Measurements from ENCODE around the gene SLC38A5. TPM values are rescaled to one million over a fixed set of nuclear protein-coding genes. Genes with fewer than 3 reads are reported as not detected.

SLC38A5 gene
- total and polyA plus RNA-seq, 9 of the 15 experiments (the other 6 are each of a cell fraction or from before 2014, with no cell fraction given): 9.3 to 228 (median 142) TPM

DNA sequence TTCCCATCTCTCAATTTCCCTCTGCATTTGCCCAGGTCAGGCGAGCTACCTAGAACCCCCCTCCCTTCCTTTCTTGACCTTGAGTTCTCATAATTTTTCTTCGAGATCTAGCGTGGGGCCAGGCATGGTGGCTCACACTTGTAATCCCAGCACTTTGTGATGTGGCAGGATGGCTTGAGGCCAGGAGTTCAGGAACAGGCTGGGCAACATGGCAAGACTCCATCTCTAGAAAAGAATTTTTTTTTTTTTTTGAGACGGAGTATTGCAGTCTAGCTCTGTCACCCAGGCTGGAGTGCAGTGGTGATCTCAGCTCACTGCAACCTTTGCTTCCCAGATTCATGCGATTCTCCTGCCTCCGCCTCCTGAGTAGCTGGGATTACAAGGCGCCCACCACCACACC is 34.2 kb upstream of the SLC38A5 start (continued):
- TF ChIP-seq, protein P1, sequence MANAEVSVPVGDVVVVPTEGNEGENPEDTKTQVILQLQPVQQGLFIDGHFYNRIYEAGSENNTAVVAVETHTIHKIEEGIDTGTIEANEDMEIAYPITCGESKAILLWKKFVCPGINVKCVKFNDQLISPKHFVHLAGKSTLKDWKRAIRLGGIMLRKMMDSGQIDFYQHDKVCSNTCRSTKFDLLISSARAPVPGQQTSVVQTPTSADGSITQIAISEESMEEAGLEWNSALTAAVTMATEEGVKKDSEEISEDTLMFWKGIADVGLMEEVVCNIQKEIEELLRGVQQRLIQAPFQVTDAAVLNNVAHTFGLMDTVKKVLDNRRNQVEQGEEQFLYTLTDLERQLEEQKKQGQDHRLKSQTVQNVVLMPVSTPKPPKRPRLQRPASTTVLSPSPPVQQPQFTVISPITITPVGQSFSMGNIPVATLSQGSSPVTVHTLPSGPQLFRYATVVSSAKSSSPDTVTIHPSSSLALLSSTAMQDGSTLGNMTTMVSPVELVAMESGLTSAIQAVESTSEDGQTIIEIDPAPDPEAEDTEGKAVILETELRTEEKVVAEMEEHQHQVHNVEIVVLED (CRISPR knock-in tag; IDR thresholded peaks at IDR 0.05): no peak
- TF ChIP-seq NFIC (IDR thresholded peaks at IDR 0.05): no peak
- TF ChIP-seq ZNF79 (CRISPR knock-in tag; IDR thresholded peaks at IDR 0.05; ENCODE audit: low read depth): no peak

DNA sequence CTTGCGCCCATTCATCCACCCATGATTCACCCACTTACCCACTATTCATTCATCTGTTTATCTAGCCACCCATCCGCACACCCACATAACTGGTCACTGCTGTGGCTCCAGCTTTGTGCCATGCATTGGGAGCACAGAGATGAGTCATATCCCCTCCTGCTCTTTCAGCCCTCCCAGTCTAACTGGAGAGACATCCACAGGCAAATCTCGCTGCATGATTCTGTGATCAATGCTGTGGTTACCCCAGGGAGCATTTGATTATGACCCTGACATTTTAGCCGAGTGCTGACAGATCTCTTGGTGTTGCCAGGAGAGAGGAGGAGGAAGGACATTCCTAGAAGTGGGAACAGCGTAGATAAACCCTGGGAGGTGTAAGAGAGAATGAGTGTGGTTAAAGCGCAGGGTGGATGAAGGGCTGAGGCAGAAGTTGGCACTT is 28.3 kb upstream of the SLC38A5 start:
- H3K9me3 ChIP-seq (replicated peaks; ENCODE audit: control insufficient read depth, insufficient read depth, low read depth, low read length): no peaks in the 10 kb centered on the region
- CTCF ChIA-PET (ENCODE audit: low intra/inter-chr PET ratio): no interaction called here
- no peak overlapping the region for H2AFZ ChIP-seq (ENCODE audit: low read depth, low read length)
- no peak overlapping the region for H3K4me2 ChIP-seq (ENCODE audit: insufficient read depth, low read length)
- no peak overlapping the region for H3K27ac ChIP-seq (ENCODE audit: extremely low read depth, low read depth, low read length)
- BruUV-seq (replicated peaks): no TSS peak
- in situ Hi-C loops (cut with MboI): loop anchor here (25.0 kb wide), 1 partner anchor 636 kb away; no protein-coding TSS in a partner anchor
- no peak overlapping the region for H3K4me3 ChIP-seq
- H3K27me3 ChIP-seq (ENCODE audit: control insufficient read depth in 2 of 2, insufficient read depth in 2 of 2, low read length in 2 of 2): no peaks in the 10 kb centered on the region
- DNase-seq (ENCODE audit: extremely low read depth in 1 of 4, low spot score in 3 of 4) (peak in 1 of 4 experiments; percentile 38), ATAC-seq (no peak), FAIRE-seq (no peak)
- no peaks in the 10 kb centered on the region for H3K36me3 ChIP-seq (ENCODE audit: control insufficient read depth, insufficient read depth, low read length)
- H3K9ac ChIP-seq (ENCODE audit: insufficient read depth in 1 of 2, low read depth in 2 of 2, low read length in 2 of 2): peak overlapping the region in 1 of 2 experiments; percentile 26; a peak in 1 of 4 replicates
- H3K79me2 ChIP-seq (ENCODE audit: control insufficient read depth, insufficient read depth, low read length): no peaks in the 10 kb centered on the region
- intact Hi-C loops (cut with micrococcal nuclease): loop anchor here (10.0 kb wide), 1 partner anchor 664 kb away; the partner anchor contains the start of gene ZNF81
- 9% methylated on average over 6 of the region's 6 CpGs for WGBS (ENCODE audit: insufficient coverage, low coverage, missing lambda C conversion rate)
- peaks cover 6 to 8% of the 10 kb centered on the region in 2 experiments; a peak in 4 of 5 replicates for H3K4me1 ChIP-seq (replicated peaks in 1 of 2; ENCODE audit: control insufficient read depth in 2 of 2, insufficient read depth in 2 of 2, low read length in 2 of 2)
- POLR2A ChIA-PET: interaction anchor here (1.0 kb wide), 1 partner anchor 11 kb away, joined by 4 read pairs; no protein-coding TSS in a partner anchor
- no peaks in the 10 kb centered on the region for H4K20me1 ChIP-seq (replicated peaks; ENCODE audit: control insufficient read depth, insufficient read depth, low read length)
- no peaks in the 10 kb centered on the region for H3K9me1 ChIP-seq (ENCODE audit: control insufficient read depth, insufficient read depth, low read length)
- TF ChIP-seq, protein P2, sequence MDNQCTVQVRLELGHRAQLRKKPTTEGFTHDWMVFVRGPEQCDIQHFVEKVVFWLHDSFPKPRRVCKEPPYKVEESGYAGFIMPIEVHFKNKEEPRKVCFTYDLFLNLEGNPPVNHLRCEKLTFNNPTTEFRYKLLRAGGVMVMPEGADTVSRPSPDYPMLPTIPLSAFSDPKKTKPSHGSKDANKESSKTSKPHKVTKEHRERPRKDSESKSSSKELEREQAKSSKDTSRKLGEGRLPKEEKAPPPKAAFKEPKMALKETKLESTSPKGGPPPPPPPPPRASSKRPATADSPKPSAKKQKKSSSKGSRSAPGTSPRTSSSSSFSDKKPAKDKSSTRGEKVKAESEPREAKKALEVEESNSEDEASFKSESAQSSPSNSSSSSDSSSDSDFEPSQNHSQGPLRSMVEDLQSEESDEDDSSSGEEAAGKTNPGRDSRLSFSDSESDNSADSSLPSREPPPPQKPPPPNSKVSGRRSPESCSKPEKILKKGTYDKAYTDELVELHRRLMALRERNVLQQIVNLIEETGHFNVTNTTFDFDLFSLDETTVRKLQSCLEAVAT (IDR thresholded peaks at IDR 0.05): no peak
- TF ChIP-seq SMARCA4 (IDR thresholded peaks at IDR 0.05) (peak; percentile 50; the same call in 1 of the 2 replicates), SRSF1 (IDR thresholded peaks at IDR 0.05; ENCODE audit: low read depth, low read length) (no peak), SMAD4 (CRISPR knock-in tag; conservative IDR thresholded peaks at IDR 0.05) (no peak), ESRRA (IDR thresholded peaks at IDR 0.05; ENCODE audit: borderline replicate concordance, low read depth) (no peak), POLR3G (IDR thresholded peaks at IDR 0.05; ENCODE audit: extremely low read depth, insufficient read length, insufficient replicate concordance) (no peak)
- TF ChIP-seq, protein P3, sequence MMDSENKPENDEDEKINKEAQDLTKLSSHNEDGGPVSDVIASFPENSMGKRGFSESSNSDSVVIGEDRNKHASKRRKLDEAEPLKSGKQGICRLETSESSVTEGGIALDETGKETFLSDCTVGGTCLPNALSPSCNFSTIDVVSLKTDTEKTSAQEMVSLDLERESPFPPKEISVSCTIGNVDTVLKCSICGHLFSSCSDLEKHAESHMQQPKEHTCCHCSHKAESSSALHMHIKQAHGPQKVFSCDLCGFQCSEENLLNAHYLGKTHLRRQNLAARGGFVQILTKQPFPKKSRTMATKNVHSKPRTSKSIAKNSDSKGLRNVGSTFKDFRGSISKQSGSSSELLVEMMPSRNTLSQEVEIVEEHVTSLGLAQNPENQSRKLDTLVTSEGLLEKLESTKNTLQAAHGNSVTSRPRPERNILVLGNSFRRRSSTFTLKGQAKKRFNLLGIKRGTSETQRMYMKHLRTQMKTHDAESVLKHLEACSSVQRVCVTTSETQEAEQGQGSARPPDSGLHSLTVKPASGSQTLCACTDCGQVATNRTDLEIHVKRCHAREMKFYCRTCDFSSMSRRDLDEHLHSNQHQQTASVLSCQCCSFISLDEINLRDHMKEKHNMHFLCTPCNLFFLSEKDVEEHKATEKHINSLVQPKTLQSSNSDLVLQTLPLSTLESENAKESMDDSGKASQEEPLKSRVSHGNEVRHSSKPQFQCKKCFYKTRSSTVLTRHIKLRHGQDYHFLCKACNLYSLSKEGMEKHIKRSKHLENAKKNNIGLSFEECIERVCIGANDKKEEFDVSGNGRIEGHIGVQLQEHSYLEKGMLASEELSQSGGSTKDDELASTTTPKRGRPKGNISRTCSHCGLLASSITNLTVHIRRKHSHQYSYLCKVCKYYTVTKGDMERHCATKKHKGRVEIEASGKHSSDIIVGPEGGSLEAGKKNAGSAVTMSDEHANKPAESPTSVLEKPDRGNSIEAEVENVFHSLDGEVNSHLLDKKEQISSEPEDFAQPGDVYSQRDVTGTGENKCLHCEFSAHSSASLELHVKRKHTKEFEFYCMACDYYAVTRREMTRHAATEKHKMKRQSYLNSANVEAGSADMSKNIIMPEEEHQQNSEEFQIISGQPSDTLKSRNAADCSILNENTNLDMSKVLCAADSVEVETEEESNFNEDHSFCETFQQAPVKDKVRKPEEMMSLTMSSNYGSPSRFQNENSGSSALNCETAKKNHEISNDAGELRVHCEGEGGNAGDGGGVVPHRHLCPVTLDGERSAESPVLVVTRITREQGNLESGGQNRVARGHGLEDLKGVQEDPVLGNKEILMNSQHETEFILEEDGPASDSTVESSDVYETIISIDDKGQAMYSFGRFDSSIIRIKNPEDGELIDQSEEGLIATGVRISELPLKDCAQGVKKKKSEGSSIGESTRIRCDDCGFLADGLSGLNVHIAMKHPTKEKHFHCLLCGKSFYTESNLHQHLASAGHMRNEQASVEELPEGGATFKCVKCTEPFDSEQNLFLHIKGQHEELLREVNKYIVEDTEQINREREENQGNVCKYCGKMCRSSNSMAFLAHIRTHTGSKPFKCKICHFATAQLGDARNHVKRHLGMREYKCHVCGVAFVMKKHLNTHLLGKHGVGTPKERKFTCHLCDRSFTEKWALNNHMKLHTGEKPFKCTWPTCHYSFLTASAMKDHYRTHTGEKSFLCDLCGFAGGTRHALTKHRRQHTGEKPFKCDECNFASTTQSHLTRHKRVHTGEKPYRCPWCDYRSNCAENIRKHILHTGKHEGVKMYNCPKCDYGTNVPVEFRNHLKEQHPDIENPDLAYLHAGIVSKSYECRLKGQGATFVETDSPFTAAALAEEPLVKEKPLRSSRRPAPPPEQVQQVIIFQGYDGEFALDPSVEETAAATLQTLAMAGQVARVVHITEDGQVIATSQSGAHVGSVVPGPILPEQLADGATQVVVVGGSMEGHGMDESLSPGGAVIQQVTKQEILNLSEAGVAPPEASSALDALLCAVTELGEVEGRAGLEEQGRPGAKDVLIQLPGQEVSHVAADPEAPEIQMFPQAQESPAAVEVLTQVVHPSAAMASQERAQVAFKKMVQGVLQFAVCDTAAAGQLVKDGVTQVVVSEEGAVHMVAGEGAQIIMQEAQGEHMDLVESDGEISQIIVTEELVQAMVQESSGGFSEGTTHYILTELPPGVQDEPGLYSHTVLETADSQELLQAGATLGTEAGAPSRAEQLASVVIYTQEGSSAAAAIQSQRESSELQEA (IDR thresholded peaks at IDR 0.05; ENCODE audit: low read depth): no peak

All from K562 (cell line).